Measurements from ENCODE around the gene MED1. TPM values are rescaled to one million over a fixed set of nuclear protein-coding genes. Genes with fewer than 3 reads are reported as not detected.

The MED1 gene
- total RNA-seq, 4 donors from 2014 or later, result 4.8 to 20.9 (median 18.7) TPM

DNA sequence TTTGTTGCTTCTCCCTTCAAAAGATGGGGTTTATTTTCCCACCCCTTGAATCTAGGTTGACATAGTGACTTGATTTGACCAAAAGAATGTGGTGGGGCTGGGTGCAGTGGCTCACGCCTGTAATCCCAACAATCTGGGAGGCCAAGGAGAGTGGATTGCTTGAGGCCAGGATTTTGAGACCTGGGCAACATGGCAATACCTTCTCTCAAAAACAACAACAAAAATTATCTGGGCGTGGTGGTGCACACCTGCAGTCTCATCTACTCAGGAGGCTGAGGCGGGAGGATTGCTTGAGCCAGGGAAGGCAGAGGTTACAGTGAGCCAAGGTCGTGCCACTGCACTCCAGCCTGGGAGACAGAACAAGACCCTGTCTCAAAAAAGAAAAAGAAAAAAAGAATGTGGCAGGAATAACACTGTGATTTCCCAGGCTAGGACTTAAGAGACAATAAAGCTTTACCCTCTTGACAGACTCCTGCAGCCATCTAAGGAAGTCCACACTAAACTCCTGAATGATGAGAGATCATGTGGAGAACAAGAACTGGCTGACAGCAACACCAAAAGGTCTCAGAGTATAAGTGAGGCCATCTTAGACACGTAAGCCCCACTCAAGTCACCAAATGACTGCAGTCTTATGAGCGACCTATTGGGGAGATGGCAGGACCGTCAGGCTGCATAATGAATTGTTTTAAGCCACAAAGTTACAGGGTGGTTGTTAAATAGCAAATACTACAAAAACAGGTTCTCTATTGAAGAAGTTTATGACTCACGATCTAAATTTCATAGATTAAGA lies 86.6 kb downstream of the MED1 start:
- WGBS, 2 donors (ENCODE audit: low coverage in 1 of 2), result 84 to 91% methylated on average over 7 to 8 of the region's 8 CpGs
- no peaks in the 10 kb centered on the region for H3K27me3 ChIP-seq
- H3K36me3 ChIP-seq, result no peaks in the 10 kb centered on the region
- in situ Hi-C loops (cut with MboI; ENCODE audit: low pct_ligation_motif_present in 1 of 4, low pct_unique_long_range_greater_than_20kb in 1 of 4, low sequenced_read_pairs in 3 of 4) (no loop called here), intact Hi-C loops (cut with DNase I; ENCODE audit: low total_unique reads) (no loop called here)
- H3K4me3 ChIP-seq, result no peak overlapping the region
- H3K27ac ChIP-seq, result peak overlapping the region; percentile 9 to 34 (median 22)
- no peak for DNase-seq
- peaks cover 0 to 29% (median 7%) of the 10 kb centered on the region in 4 donors for H3K4me1 ChIP-seq
- H3K9me3 ChIP-seq, result no peaks in the 10 kb centered on the region
- TF ChIP-seq POLR2A (IDR thresholded peaks at IDR 0.05) (no peak), EP300 (IDR thresholded peaks at IDR 0.05; ENCODE audit: low read depth) (no peak), POLR2AphosphoS5 (IDR thresholded peaks at IDR 0.05) (no peak)
- TF ChIP-seq, protein P1, sequence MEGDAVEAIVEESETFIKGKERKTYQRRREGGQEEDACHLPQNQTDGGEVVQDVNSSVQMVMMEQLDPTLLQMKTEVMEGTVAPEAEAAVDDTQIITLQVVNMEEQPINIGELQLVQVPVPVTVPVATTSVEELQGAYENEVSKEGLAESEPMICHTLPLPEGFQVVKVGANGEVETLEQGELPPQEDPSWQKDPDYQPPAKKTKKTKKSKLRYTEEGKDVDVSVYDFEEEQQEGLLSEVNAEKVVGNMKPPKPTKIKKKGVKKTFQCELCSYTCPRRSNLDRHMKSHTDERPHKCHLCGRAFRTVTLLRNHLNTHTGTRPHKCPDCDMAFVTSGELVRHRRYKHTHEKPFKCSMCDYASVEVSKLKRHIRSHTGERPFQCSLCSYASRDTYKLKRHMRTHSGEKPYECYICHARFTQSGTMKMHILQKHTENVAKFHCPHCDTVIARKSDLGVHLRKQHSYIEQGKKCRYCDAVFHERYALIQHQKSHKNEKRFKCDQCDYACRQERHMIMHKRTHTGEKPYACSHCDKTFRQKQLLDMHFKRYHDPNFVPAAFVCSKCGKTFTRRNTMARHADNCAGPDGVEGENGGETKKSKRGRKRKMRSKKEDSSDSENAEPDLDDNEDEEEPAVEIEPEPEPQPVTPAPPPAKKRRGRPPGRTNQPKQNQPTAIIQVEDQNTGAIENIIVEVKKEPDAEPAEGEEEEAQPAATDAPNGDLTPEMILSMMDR (IDR thresholded peaks at IDR 0.05), result no peak

DNA sequence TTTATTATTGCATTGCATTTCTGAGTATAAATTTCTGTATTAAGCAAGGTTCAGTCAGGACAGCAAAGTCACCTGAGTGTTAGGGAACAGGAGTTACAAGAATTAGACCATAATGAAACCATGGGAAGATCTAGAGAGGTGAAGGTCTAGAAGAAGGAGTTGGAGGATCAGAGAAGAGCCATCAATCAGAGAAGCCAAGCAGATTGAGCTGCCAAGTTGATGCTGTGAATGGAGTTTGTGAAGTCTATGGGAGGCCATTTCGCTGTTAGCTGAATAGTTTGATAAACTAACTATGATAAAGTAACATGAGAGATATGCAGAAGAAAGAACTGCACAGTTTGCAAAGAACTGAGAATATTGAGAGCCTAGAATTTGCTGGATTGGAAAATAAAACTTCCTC lies 90.0 kb downstream of the MED1 start:
- no peak for DNase-seq
- peaks cover 0 to 49% (median 19%) of the 10 kb centered on the region in 4 donors for H3K4me1 ChIP-seq
- H3K27me3 ChIP-seq, result no peaks in the 10 kb centered on the region
- in situ Hi-C loops (cut with MboI; ENCODE audit: low pct_ligation_motif_present in 1 of 4, low pct_unique_long_range_greater_than_20kb in 1 of 4, low sequenced_read_pairs in 3 of 4), result no loop called here
- H3K36me3 ChIP-seq, result no peaks in the 10 kb centered on the region
- 100% methylated on average over 1 of the region's 1 CpG for WGBS, 2 donors (ENCODE audit: low coverage in 1 of 2)
- TF ChIP-seq POLR2AphosphoS5 (IDR thresholded peaks at IDR 0.05) (no peak), EP300 (IDR thresholded peaks at IDR 0.05; ENCODE audit: low read depth) (no peak), POLR2A (IDR thresholded peaks at IDR 0.05) (no peak)
- TF ChIP-seq, protein P1 (IDR thresholded peaks at IDR 0.05), result no peak
- intact Hi-C loops (cut with DNase I; ENCODE audit: low total_unique reads), result no loop called here
- no peaks in the 10 kb centered on the region for H3K9me3 ChIP-seq
- no peak overlapping the region for H3K27ac ChIP-seq
- no peak overlapping the region for H3K4me3 ChIP-seq

DNA sequence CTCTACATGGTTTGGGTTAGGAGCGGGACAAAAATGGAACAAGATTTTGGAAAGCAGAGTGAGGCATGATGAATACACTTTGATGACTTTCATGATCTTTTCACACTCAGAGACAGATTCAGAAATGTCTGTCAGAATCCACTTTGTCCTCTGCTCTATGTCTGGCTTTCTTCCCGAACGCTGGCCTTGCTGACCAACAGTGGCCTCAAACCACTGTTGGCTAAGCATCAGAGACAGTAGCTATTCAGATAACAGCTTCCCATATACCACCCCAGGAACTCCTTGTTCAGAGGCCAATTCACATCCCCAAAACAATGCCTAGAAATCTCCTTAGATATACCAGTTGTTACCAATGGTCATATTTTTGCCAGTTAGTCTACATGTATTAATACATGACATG lies 90.5 kb downstream of the MED1 start:
- in situ Hi-C loops (cut with MboI; ENCODE audit: low pct_ligation_motif_present in 1 of 4, low pct_unique_long_range_greater_than_20kb in 1 of 4, low sequenced_read_pairs in 3 of 4), result no loop called here
- H3K27ac ChIP-seq, result no peak overlapping the region
- H3K9me3 ChIP-seq, result no peaks in the 10 kb centered on the region
- TF ChIP-seq POLR2AphosphoS5 (IDR thresholded peaks at IDR 0.05) (no peak), POLR2A (IDR thresholded peaks at IDR 0.05) (no peak), EP300 (IDR thresholded peaks at IDR 0.05; ENCODE audit: low read depth) (no peak)
- TF ChIP-seq, protein P1 (IDR thresholded peaks at IDR 0.05), result no peak
- intact Hi-C loops (cut with DNase I; ENCODE audit: low total_unique reads), result no loop called here
- DNase-seq, result no peak
- no peaks in the 10 kb centered on the region for H3K27me3 ChIP-seq
- H3K36me3 ChIP-seq, result no peaks in the 10 kb centered on the region
- no peak overlapping the region for H3K4me3 ChIP-seq
- H3K4me1 ChIP-seq, result peaks cover 0 to 44% (median 16%) of the 10 kb centered on the region in 4 donors
- 88% methylated on average over 3 of the region's 3 CpGs; no CpG with 5 or more reads in 1 of the 2 donors for WGBS, 2 donors (ENCODE audit: low coverage in 1 of 2)

DNA sequence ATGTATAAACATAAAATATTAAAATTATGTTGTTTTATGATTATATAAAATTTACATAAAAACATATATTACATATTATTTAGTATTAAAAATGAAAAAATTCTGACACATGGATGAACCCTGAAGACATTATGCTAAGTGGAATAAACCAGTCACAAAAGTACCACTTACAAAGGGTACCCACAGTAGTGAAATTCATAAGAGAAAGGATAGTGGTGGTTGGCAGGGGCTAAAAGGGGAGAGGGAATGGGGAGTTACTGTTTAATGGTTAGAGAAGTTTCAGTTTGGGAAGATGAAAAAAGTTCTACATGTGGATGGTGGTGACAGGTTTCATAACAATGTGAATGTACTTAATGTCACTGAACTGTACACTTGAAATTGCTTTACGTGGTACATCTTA lies 91.1 kb downstream of the MED1 start:
- H3K27ac ChIP-seq, result no peak overlapping the region
- intact Hi-C loops (cut with DNase I; ENCODE audit: low total_unique reads) (no loop called here), in situ Hi-C loops (cut with MboI; ENCODE audit: low pct_ligation_motif_present in 1 of 4, low pct_unique_long_range_greater_than_20kb in 1 of 4, low sequenced_read_pairs in 3 of 4) (no loop called here)
- no peak for DNase-seq
- H3K36me3 ChIP-seq, result no peaks in the 10 kb centered on the region
- H3K9me3 ChIP-seq, result no peaks in the 10 kb centered on the region
- TF ChIP-seq POLR2AphosphoS5 (IDR thresholded peaks at IDR 0.05), result no peak
- TF ChIP-seq, protein P1 (IDR thresholded peaks at IDR 0.05), result no peak
- no peak for TF ChIP-seq EP300 (IDR thresholded peaks at IDR 0.05; ENCODE audit: low read depth)
- no peak for TF ChIP-seq POLR2A (IDR thresholded peaks at IDR 0.05)
- H3K4me3 ChIP-seq, result no peak overlapping the region
- WGBS, 2 donors (ENCODE audit: low coverage in 1 of 2), result 86 to 96% methylated on average over 1 of the region's 1 CpG
- no peaks in the 10 kb centered on the region for H3K27me3 ChIP-seq
- peaks cover 0 to 39% (median 14%) of the 10 kb centered on the region in 4 donors for H3K4me1 ChIP-seq

Data from transverse colon (tissue), 4 donors.